Measurements from ENCODE around the gene TMEM79. TPM values are rescaled to one million over a fixed set of nuclear protein-coding genes. Genes with fewer than 3 reads are reported as not detected.

Gene TMEM79
- total RNA-seq, 1 donor from 2014 or later = 3.9 TPM

DNA sequence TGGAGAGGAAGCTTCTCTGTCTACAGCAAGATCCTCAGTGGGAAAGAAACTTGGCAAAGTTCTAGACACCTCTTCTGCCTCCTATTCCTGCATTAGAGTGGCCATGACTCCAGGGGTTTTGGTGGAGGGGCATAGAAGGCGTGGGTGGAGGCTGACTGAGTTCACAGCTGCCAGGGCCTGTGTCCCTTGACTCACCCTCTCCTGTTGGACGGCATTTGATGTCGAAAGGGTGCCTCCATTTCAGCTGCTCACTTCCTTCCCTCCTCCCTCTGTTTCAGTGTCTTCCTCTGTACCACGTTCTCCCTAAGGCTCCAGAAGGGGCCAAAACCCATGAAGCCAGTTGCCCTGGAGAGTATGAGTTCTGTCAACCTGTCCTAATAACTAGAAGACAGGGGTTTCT, 632 bp downstream of the TMEM79 start:
- TF ChIP-seq CTCF (conservative IDR thresholded peaks at IDR 0.05; ENCODE audit: low read depth, low read length) = no peak

GRCh38 chr1:156285437-156285836, 1.3 kb downstream of the TMEM79 start:
- H3K4me3 ChIP-seq (ENCODE audit: low read depth, low read length) = no peak overlapping the region
- DNase-seq (ENCODE audit: low read depth) = no peak
- no peak for TF ChIP-seq CTCF (conservative IDR thresholded peaks at IDR 0.05; ENCODE audit: low read depth, low read length)

More for the DNA sequence above, 632 bp downstream of the TMEM79 start:
- DNase-seq (ENCODE audit: low read depth) = no peak
- H3K4me3 ChIP-seq (ENCODE audit: low read depth, low read length) = no peak overlapping the region

GRCh38 chr1:156286061-156286460, 1.9 kb downstream of the TMEM79 start:
- no peak for DNase-seq (ENCODE audit: low read depth)
- TF ChIP-seq CTCF (conservative IDR thresholded peaks at IDR 0.05; ENCODE audit: low read depth, low read length) = no peak
- no peak overlapping the region for H3K4me3 ChIP-seq (ENCODE audit: low read depth, low read length)

DNA sequence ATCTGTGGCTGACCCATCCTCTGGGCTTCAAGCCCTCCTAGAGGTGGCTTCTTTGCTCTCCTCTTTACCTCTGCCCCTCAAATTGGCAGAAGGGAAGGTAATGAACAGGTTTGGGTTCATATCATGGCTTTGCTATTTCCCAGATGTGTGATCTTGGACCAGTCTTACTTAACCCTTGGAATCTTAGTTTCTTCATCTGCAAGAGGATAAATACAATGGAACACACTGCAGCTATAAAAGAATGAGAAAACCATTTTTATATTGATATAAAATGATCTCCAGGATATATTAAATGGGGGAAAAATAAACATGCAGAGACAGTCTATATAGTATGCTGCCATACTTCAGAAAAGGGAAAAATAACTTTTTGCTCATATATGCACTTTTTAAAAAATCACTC, 5.7 kb downstream of the TMEM79 start:
- TF ChIP-seq CTCF (conservative IDR thresholded peaks at IDR 0.05; ENCODE audit: low read depth, low read length) = no peak
- DNase-seq (ENCODE audit: low read depth) = no peak
- H3K4me3 ChIP-seq (ENCODE audit: low read depth, low read length) = no peak overlapping the region

GRCh38 chr1:156291226-156292061, 7.3 kb downstream of the TMEM79 start:
- no peak for DNase-seq (ENCODE audit: low read depth)
- TF ChIP-seq CTCF (conservative IDR thresholded peaks at IDR 0.05; ENCODE audit: low read depth, low read length) = no peak
- peak overlapping the region; percentile 57 for H3K4me3 ChIP-seq (ENCODE audit: low read depth, low read length)

- TF ChIP-seq CTCF (conservative IDR thresholded peaks at IDR 0.05; ENCODE audit: low read depth, low read length) = no peak
- no peak for DNase-seq (ENCODE audit: low read depth)
- H3K4me3 ChIP-seq (ENCODE audit: low read depth, low read length) = no peak overlapping the region
Measured at GRCh38 chr1:156293098-156293434, 8.9 kb downstream of the TMEM79 start.

- DNase-seq (ENCODE audit: low read depth) = no peak
- H3K4me3 ChIP-seq (ENCODE audit: low read depth, low read length) = no peak overlapping the region
- TF ChIP-seq CTCF (conservative IDR thresholded peaks at IDR 0.05; ENCODE audit: low read depth, low read length) = no peak
Measured at GRCh38 chr1:156293895-156294294, 9.8 kb downstream of the TMEM79 start.
